ENCODE data around the gene MMUT.
"Not testable (repeated sequence)": the region's sequence is repeated elsewhere in the genome, so short reads cannot be mapped to it uniquely, and the experiment has no call there.

The MMUT gene

DNA sequence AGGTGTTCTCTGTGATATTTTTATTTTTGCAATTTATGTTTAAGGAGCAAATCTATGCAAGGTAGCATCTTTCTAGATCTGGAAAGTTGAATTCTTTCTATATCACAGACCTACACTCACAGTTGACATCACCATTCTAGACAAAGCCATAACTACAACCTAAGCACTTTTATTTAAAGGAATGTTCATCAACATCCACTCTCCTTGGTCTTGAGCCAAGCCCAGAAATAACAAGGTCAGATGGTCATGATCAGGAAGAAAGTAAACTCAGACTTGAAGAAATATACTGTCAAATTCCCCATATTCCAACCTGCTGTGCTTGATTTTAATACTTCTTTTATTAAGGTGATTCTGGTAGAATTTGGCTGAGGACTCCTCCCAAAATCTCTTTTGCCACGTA is 32.2 kb downstream of the MMUT start:
- no peak overlapping the region for H3K4me3 ChIP-seq (ENCODE audit: low read length)
- no peak overlapping the region for H3K27ac ChIP-seq (ENCODE audit: low read length)
- H3K27me3 ChIP-seq (ENCODE audit: control insufficient read depth, insufficient read depth, low read length) = no peaks in the 10 kb centered on the region
- H3K36me3 ChIP-seq (ENCODE audit: control insufficient read depth, insufficient read depth, low read length) = no peaks in the 10 kb centered on the region
- H3K9me3 ChIP-seq (ENCODE audit: control insufficient read depth, insufficient read depth, low read length) = no peaks in the 10 kb centered on the region
- no CpG with 5 or more reads among the region's 1 CpG for WGBS (ENCODE audit: insufficient coverage, insufficient read length)
- H3K4me1 ChIP-seq (ENCODE audit: control insufficient read depth, insufficient read depth, low read length) = no peaks in the 10 kb centered on the region
- DNase-seq (ENCODE audit: low read depth, low spot score) = no peak

- DNase-seq (ENCODE audit: low read depth, low spot score) = no peak
- no CpG with 5 or more reads among the region's 2 CpGs for WGBS (ENCODE audit: insufficient coverage, insufficient read length)
- H3K4me3 ChIP-seq (ENCODE audit: low read length) = no peak overlapping the region
- H3K27ac ChIP-seq (ENCODE audit: low read length) = no peak overlapping the region
- H3K4me1 ChIP-seq (ENCODE audit: control insufficient read depth, insufficient read depth, low read length) = no peaks in the 10 kb centered on the region
- H3K27me3 ChIP-seq (ENCODE audit: control insufficient read depth, insufficient read depth, low read length) = no peaks in the 10 kb centered on the region
- H3K9me3 ChIP-seq (ENCODE audit: control insufficient read depth, insufficient read depth, low read length) = no peaks in the 10 kb centered on the region
- H3K36me3 ChIP-seq (ENCODE audit: control insufficient read depth, insufficient read depth, low read length) = no peaks in the 10 kb centered on the region
Observed at GRCh38 chr6:49430187-49430586, 32.9 kb downstream of the MMUT start.

- Histone ChIP-seq H3K36me3 (ENCODE audit: control insufficient read depth, insufficient read depth, low read length) (no peaks in the 10 kb centered on the region), H3K27ac (ENCODE audit: low read length) (no peak overlapping the region), H3K4me1 (ENCODE audit: control insufficient read depth, insufficient read depth, low read length) (no peaks in the 10 kb centered on the region), H3K4me3 (ENCODE audit: low read length) (no peak overlapping the region), H3K9me3 (ENCODE audit: control insufficient read depth, insufficient read depth, low read length) (no peaks in the 10 kb centered on the region), H3K27me3 (ENCODE audit: control insufficient read depth, insufficient read depth, low read length) (no peaks in the 10 kb centered on the region)
- DNase-seq (ENCODE audit: low read depth, low spot score) = no peak
- no CpG with 5 or more reads among the region's 1 CpG for WGBS (ENCODE audit: insufficient coverage, insufficient read length)
Observed at GRCh38 chr6:49423817-49424216, 39.2 kb downstream of the MMUT start.

DNA sequence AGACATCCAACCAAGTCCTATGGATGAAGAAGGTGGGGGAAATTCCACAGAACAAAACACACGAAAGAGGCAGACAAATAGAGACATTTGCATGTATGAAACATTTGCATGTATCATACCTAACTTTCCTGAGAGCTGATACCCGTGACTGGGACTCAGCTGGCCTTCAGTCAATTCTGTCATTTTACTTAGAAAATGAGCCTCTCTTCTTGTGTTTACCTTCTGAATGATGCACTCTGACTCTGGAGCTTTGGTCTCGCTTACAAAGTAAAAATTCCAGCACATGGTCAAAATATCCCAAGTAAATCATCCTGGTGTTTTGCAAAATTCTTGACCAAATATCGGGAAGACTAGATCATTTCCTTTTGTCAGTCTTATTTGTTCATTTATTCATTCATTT is 46.9 kb downstream of the MMUT start:
- no peak for DNase-seq (ENCODE audit: low read depth, low spot score)
- Histone ChIP-seq H3K4me1 (ENCODE audit: control insufficient read depth, insufficient read depth, low read length) (no peaks in the 10 kb centered on the region), H3K36me3 (ENCODE audit: control insufficient read depth, insufficient read depth, low read length) (no peaks in the 10 kb centered on the region), H3K27me3 (ENCODE audit: control insufficient read depth, insufficient read depth, low read length) (no peaks in the 10 kb centered on the region; the same call in 1 of the 2 replicates), H3K27ac (ENCODE audit: low read length) (no peak overlapping the region), H3K9me3 (ENCODE audit: control insufficient read depth, insufficient read depth, low read length) (no peaks in the 10 kb centered on the region), H3K4me3 (ENCODE audit: low read length) (no peak overlapping the region)
- WGBS (ENCODE audit: insufficient coverage, insufficient read length) = no CpG with 5 or more reads among the region's 4 CpGs

- no CpG with 5 or more reads among the region's 1 CpG for WGBS (ENCODE audit: insufficient coverage, insufficient read length)
- no peaks in the 10 kb centered on the region for H3K36me3 ChIP-seq (ENCODE audit: control insufficient read depth, insufficient read depth, low read length)
- no peak for DNase-seq (ENCODE audit: low read depth, low spot score)
- H3K27me3 ChIP-seq (ENCODE audit: control insufficient read depth, insufficient read depth, low read length) = no peaks in the 10 kb centered on the region; the same call in 1 of the 2 replicates
- no peaks in the 10 kb centered on the region for H3K9me3 ChIP-seq (ENCODE audit: control insufficient read depth, insufficient read depth, low read length)
- H3K4me3 ChIP-seq (ENCODE audit: low read length) = no peak overlapping the region
- no peak overlapping the region for H3K27ac ChIP-seq (ENCODE audit: low read length)
- no peaks in the 10 kb centered on the region for H3K4me1 ChIP-seq (ENCODE audit: control insufficient read depth, insufficient read depth, low read length)
Observed at GRCh38 chr6:49415358-49415757, 47.7 kb downstream of the MMUT start.

DNA sequence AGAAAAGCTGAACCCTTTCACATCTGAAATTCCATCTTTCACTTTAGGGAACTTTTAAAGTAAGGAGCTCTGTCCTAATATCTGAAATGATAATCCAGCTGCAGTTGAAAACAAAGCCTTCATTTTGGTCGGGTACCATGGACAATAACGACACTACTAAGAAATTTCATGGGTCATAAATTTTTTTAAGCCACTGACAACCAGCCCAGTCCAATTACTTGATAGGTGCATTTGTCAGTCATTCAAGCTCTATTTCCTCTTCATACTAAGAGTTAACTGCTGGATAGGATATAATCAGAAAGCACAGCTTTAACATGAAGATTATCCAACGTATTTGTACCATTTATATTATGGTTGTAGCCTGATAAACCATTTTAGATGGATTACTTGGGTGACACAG is 52.5 kb downstream of the MMUT start:
- Histone ChIP-seq H3K27me3 (ENCODE audit: control insufficient read depth, insufficient read depth, low read length) (no peaks in the 10 kb centered on the region; the same call in 1 of the 2 replicates), H3K9me3 (ENCODE audit: control insufficient read depth, insufficient read depth, low read length) (no peaks in the 10 kb centered on the region; the same call in 1 of the 2 replicates), H3K27ac (ENCODE audit: low read length) (no peak overlapping the region), H3K4me1 (ENCODE audit: control insufficient read depth, insufficient read depth, low read length) (peaks cover 1% of the 10 kb centered on the region; the same call in 1 of the 2 replicates), H3K36me3 (ENCODE audit: control insufficient read depth, insufficient read depth, low read length) (no peaks in the 10 kb centered on the region), H3K4me3 (ENCODE audit: low read length) (no peak overlapping the region)
- DNase-seq (ENCODE audit: low read depth, low spot score) = no peak
- WGBS (ENCODE audit: insufficient coverage, insufficient read length) = no CpG with 5 or more reads among the region's 3 CpGs

- no peak overlapping the region for H3K4me3 ChIP-seq (ENCODE audit: low read length)
Observed at GRCh38 chr6:49409951-49410542, 53.0 kb downstream of the MMUT start.

GRCh38 chr6:49406250-49406970 is 56.6 kb downstream of the MMUT start:
- Histone ChIP-seq H3K27me3 (ENCODE audit: control insufficient read depth, insufficient read depth, low read length) (no peaks in the 10 kb centered on the region), H3K4me1 (ENCODE audit: control insufficient read depth, insufficient read depth, low read length) (peaks cover 1% of the 10 kb centered on the region; the same call in 1 of the 2 replicates), H3K9me3 (ENCODE audit: control insufficient read depth, insufficient read depth, low read length) (no peaks in the 10 kb centered on the region; the same call in 1 of the 2 replicates), H3K36me3 (ENCODE audit: control insufficient read depth, insufficient read depth, low read length) (no peaks in the 10 kb centered on the region), H3K27ac (ENCODE audit: low read length) (no peak overlapping the region), H3K4me3 (ENCODE audit: low read length) (no peak overlapping the region)
- no CpG with 5 or more reads among the region's 5 CpGs for WGBS (ENCODE audit: insufficient coverage, insufficient read length)
- DNase-seq (ENCODE audit: low read depth, low spot score) = no peak

More at GRCh38 chr6:49409951-49410542, 53.0 kb downstream of the MMUT start:
- Histone ChIP-seq H3K36me3 (ENCODE audit: control insufficient read depth, insufficient read depth, low read length) (no peaks in the 10 kb centered on the region), H3K4me1 (ENCODE audit: control insufficient read depth, insufficient read depth, low read length) (peaks cover 1% of the 10 kb centered on the region; the same call in 1 of the 2 replicates), H3K27ac (ENCODE audit: low read length) (no peak overlapping the region), H3K9me3 (ENCODE audit: control insufficient read depth, insufficient read depth, low read length) (no peaks in the 10 kb centered on the region; the same call in 1 of the 2 replicates), H3K27me3 (ENCODE audit: control insufficient read depth, insufficient read depth, low read length) (no peaks in the 10 kb centered on the region; the same call in 1 of the 2 replicates)
- peak; percentile 58 for DNase-seq (ENCODE audit: low read depth, low spot score)
- no CpG with 5 or more reads among the region's 9 CpGs for WGBS (ENCODE audit: insufficient coverage, insufficient read length)

DNA sequence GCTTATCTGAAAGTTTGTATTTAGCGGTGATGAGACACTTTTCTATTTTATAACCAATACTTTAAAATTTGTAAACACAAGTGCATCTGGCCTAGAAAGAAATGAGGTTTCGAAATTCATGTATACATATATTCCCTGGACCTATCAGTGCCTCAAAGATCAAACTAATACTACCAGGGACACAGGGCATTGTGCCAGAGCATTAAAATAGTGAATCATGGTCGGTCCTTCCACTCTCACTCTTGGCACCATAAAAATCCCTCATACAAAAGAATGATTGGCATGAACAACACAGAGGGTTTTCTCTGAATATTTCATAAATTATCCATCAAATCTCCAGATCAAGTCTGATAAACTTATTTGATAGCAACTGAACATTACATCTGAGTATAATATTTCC is 62.0 kb downstream of the MMUT start:
- no peak overlapping the region for H3K27ac ChIP-seq (ENCODE audit: low read length)
- H3K27me3 ChIP-seq (ENCODE audit: control insufficient read depth, insufficient read depth, low read length) = no peaks in the 10 kb centered on the region
- no peaks in the 10 kb centered on the region for H3K36me3 ChIP-seq (ENCODE audit: control insufficient read depth, insufficient read depth, low read length)
- H3K9me3 ChIP-seq (ENCODE audit: control insufficient read depth, insufficient read depth, low read length) = no peaks in the 10 kb centered on the region
- DNase-seq (ENCODE audit: low read depth, low spot score) = no peak
- no CpG with 5 or more reads among the region's 3 CpGs for WGBS (ENCODE audit: insufficient coverage, insufficient read length)
- H3K4me3 ChIP-seq (ENCODE audit: low read length) = no peak overlapping the region
- H3K4me1 ChIP-seq (ENCODE audit: control insufficient read depth, insufficient read depth, low read length) = no peaks in the 10 kb centered on the region

GRCh38 chr6:49386667-49387508 is 76.2 kb downstream of the MMUT start:
- H3K9me3 ChIP-seq (ENCODE audit: control insufficient read depth, insufficient read depth, low read length); H3K27ac ChIP-seq (ENCODE audit: low read length); H3K4me3 ChIP-seq (ENCODE audit: low read length); DNase-seq (ENCODE audit: low read depth, low spot score); H3K36me3 ChIP-seq (ENCODE audit: control insufficient read depth, insufficient read depth, low read length); H3K27me3 ChIP-seq (ENCODE audit: control insufficient read depth, insufficient read depth, low read length); H3K4me1 ChIP-seq (ENCODE audit: control insufficient read depth, insufficient read depth, low read length): not testable (repeated sequence)
- WGBS (ENCODE audit: insufficient coverage, insufficient read length) = no CpG with 5 or more reads among the region's 28 CpGs

Data from iPS DF 6.9 (cell line).